GM21423 (cell line): ENCODE measurements around the gene DHTKD1.
"Not testable (repeated sequence)": the region's sequence is repeated elsewhere in the genome, so short reads cannot be mapped to it uniquely, and the experiment has no call there.

Experiments
- ATAC-seq: cut with Tn5 transposase; IDR thresholded peaks from one replicate; pipeline ENCODE4 v1.9.1; 2021; ENCODE audit warnings: mild to moderate bottlenecking, moderate library complexity; ENCODE audit not compliant: unreplicated experiment

The DHTKD1 gene

DNA sequence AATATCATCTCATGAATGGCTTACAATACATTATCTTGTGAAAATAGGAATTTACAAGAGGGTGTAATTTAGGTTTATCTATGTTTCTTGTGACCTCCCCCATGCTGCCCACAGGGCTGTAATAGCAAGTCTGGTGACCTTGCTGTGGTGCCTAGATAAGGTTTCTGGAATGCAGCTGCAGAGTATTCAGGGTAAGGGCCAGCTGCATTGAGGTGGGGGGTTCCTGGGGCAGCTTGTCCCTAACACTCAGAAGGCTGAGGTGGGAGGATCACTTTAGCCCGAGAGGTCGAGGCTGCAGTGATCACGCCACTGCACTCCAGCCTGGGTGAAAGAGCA lies 5.3 kb upstream of the DHTKD1 start:
- ATAC-seq = no peak

GRCh38 chr10:12067336-12067735 lies 1.4 kb upstream of the DHTKD1 start:
- no peak for ATAC-seq

DNA sequence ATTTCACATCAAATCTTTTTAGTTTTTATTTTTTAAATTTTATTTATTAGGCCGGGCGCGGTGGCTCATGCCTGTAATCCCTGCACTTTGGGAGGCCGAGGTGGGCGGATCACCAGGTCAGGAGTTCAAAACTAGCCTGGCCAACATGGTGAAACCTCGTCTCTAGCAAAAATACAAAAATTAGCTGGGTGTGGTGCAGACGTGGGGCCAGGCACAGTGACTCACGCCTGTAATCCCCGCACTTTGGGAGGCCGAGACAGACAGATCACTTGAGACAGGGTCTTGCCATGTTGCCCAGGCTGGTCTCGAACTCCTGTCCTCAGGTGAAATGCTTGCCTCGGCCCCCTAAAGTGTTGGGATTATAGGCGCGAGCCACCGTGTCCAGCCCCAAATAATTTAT lies 2.7 kb downstream of the DHTKD1 start:
- ATAC-seq = not testable (repeated sequence)

DNA sequence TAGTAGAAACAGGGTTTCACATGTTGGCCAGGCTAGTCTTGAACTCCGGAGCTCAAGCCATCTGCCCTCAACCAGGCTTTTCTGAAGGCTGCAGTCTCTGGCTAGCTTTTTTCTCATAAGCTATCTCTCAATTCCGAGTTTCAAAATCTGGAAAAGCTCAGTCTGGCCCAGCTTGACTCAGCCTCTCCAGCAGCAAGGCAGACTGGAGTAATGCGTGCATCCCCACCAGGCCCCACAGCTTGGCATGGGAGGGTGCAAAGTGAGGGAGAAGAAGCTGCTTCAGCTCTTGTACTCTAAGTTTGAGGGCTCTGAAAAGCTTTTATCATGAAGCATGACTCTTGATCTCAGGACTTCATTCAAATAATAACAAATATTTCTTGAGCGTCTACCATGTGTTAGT lies 4.8 kb downstream of the DHTKD1 start:
- ATAC-seq = no peak

- ATAC-seq = no peak
Measured at GRCh38 chr10:12077580-12078180, 8.9 kb downstream of the DHTKD1 start.

DNA sequence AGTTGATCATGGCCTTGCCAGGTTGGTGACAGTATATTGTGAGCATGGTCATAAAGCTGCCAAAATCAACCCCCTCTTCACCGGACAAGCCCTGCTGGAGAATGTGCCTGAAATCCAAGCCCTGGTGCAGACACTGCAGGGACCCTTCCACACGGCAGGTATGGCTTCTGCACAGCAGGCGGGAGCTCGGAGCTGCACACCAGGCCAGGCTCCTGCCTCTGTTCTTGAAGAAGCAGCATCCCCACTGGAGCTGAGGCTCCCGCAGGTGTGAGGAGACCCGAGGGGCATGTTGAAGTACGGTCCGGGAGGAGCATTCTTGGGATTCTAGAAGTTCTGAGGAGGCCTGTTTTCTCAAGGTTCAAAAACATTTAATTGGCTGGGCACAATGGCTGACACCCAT lies 12.7 kb downstream of the DHTKD1 start:
- no peak for ATAC-seq

DNA sequence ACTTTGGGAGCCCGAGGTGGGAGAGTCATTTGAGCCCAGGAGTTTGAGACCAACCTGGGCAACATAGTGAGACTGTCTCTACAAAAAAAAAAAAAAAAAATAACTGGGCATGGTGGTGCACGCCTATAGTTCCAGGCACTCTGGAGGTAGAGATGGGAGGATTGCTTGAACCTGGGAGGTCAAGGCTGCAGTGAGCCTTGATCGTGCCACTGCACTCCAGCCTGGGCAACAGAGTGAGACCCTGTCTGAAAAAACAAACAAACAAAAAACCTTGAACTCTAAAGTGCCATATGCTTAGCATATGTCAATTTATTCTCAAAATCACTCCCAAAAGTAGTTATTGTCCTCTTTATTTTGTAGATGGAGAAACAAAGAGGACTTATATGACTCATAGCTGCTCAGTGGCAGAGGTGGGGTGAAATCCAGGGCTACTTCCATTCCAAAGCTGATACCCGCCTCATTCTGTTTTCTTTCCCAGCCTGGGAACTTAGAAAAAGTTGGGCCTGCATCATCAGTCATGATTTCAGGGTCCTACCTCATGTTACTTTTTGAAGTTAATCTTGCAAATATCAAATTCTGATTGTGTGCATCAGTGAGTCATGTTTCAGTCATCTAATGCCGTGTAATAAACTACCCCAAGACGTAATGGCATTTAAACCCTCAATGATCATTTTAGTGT lies 13.3 kb downstream of the DHTKD1 start:
- ATAC-seq = no peak

GRCh38 chr10:12088919-12089318 lies 20.2 kb downstream of the DHTKD1 start:
- ATAC-seq = no peak

- no peak for ATAC-seq
Measured at GRCh38 chr10:12091421-12091820, 22.7 kb downstream of the DHTKD1 start.

DNA sequence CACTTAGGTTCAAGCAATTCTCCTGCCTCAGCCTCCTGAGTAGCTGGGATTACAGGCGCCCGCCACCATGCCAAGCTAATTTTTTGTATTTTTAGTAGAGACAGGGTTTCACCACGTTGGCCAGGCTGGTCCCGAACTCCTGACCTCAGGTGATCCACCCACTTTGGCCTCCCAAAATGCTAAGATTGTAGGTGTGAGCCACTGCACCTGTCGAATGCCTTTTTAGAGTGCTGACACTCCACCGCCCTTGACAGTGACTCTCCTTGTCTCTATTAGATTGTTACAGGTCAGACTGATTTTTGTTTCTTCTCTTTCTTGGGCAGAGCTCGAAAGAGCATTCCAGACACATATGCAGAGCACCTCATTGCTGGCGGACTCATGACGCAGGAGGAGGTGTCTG lies 28.6 kb downstream of the DHTKD1 start:
- not testable (repeated sequence) for ATAC-seq

GRCh38 chr10:12097791-12098190 lies 29.0 kb downstream of the DHTKD1 start:
- ATAC-seq = no peak

DNA sequence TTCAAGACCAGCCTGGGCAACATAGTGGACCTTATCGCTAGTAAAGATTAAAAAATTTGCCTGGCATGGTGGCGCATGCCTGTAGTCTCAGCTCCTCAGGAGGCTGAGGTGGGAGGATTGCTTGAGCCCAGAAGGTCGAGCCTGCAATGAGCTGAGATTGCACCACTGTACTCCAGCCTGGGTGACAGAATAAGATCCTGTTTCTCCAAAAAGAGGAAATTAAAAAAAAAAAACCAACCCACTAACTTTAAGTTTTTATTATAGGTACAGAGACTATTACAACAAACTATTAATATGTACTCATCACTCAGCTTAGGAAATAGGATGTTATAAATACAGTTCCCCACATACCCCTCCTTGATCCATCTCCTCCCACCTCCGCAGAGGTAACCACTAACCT lies 30.2 kb downstream of the DHTKD1 start:
- ATAC-seq = no peak

GRCh38 chr10:12103802-12104201 lies 35.0 kb downstream of the DHTKD1 start:
- ATAC-seq = no peak

DNA sequence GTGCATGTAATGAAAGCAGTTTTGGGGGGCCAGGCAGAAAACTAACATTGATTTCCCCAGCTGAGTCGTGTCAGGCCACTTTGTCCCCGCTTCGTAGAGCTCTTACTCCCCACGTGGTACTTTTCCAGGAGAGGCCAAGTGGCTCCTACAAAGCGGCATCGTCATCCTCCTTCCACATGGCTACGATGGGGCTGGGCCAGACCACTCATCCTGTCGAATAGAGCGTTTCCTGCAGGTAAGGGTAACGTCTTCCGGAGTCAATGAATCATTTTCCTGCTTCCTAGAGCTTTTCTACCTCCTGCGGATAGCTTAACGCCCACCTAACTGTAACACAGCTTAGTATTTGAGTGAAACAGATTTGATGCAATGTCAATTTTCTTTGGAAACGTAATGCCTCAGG lies 39.0 kb downstream of the DHTKD1 start:
- no peak for ATAC-seq

- no peak for ATAC-seq
Measured at GRCh38 chr10:12109286-12109685, 40.5 kb downstream of the DHTKD1 start.

- no peak for ATAC-seq
Measured at GRCh38 chr10:12111528-12111927, 42.8 kb downstream of the DHTKD1 start.

GRCh38 chr10:12113627-12114026 lies 44.9 kb downstream of the DHTKD1 start:
- no peak for ATAC-seq

DNA sequence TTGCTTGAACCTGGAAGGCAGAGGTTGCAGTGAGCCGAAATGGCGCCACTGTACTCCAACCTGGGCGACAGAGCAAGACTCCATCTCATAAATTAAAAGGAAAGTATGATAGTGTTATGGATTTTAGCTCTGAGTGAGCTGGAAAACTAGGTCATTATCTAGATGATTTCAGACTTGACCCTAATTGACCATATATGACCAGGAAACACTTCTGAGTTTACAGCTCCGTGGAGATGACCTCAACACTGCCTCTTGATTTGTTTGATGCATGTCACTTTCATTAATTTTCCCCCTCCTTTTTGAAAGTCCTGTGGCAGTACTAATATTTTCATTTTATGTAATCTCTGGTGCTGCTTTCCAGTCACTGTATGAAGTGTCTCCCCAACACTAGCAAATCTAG lies 52.9 kb downstream of the DHTKD1 start:
- ATAC-seq = no peak

GRCh38 chr10:12129222-12130111 lies 60.7 kb downstream of the DHTKD1 start, which contains the start of gene SEC61A2:
SEC61A2 (plus strand) TSS chr10:12129677; CDS start chr10:12129788, 111 bp downstream.
- peak; percentile 91 for ATAC-seq

DNA sequence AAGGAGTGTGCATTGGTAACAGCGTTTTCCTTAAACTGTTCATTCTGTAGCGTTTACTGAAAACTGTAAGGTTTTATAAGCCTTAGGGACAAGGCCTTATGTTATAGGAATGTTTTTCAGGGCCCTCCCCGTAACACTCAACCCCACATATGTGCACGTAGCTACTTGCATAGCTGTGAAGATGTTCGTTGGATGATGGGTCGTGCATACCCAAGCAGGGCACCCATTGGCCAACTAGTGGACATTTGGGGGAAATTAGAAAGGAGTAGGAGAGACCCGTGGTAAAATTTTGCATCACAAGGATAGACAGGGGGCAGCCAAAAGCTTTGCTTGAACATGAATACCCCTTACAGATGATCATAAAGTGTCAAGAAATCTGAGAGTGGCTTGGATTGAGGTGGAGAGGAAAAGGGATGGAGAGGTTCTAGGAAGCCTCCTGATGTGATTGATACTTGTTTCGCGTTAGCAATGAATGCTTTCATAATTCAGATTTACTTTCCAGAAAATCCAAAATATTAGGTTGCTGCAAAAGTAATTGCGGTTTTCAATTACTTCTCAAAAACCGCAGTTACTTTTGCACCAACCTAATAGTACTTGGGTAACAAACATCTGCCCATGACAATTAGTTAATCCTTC lies 61.6 kb downstream of the DHTKD1 start:
- ATAC-seq = peak; percentile 43

DNA sequence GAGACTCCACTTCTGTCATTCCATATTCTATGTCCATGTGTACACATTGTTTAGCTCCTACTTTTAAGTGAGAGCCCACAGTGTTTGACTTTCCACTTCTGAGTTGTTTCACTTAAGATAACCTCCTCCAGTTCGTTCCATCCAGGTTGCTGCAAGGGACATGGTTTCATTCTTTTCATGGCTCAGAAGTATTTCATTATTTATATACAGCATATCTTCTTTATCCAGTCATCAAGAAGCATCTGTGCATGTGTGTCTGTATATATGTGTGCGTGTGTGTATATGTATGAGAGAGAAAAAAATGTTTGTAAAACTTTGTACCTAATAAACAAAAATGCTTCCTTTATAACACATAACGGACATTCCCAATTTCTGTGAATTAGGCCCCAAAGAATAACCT lies 66.9 kb downstream of the DHTKD1 start:
- ATAC-seq = no peak
